Common myeloid progenitor, CD34-positive (primary cell): ENCODE results near the gene ZNF628.

Experiments used
- CTCF ChIA-PET: fragments of 350-600 bp; sonication (Branson Sonifier 250); formaldehyde crosslinking; loops from one replicate; lab custom pipeline; 2021; ENCODE audit warnings: antibody characterized with exemption; lab: Charles Lee
- POLR2A ChIA-PET: fragments of 350-600 bp; sonication (Branson Sonifier 250); formaldehyde crosslinking; loops from one replicate; lab custom pipeline; 2021; ENCODE audit warnings: antibody characterized with exemption; lab: Charles Lee
- DNase-seq, 3 donors: peaks; one replicate each; pipeline versions ENCODE4 v3.0.0 to v3.0.0-alpha.2; 2013
- H3K27ac ChIP-seq, 2 experiments: 1 replicate in 1 of 2; 2 replicates in 1 of 2; pipeline ENCODE4 v1.7.0; 2013; ENCODE audit warnings: inconsistent platforms in 2 of 2, low read length in 2 of 2, mild to moderate bottlenecking in 2 of 2, low read depth in 1 of 2, moderate library complexity in 1 of 2; ENCODE audit not compliant: severe bottlenecking in 2 of 2, insufficient read depth in 1 of 2, poor library complexity in 1 of 2
- H3K27me3 ChIP-seq, 5 experiments: replicated peaks in 2 of 5; 1 replicate in 3 of 5; 2 replicates in 2 of 5; pipeline versions ENCODE4 v1.6.1 to v1.7.0; 2013; ENCODE audit warnings: low read length in 4 of 5, mild to moderate bottlenecking in 2 of 5, moderate library complexity in 2 of 5, inconsistent platforms in 1 of 5; ENCODE audit not compliant: insufficient read depth in 5 of 5, control insufficient read depth in 4 of 5
- H3K36me3 ChIP-seq, 4 experiments: 1 replicate in 2 of 4; 2 replicates in 2 of 4; pipeline versions ENCODE4 v1.6.1 to v1.7.0; 2013; ENCODE audit warnings: low read length in 3 of 4, control low read depth in 1 of 4, mild to moderate bottlenecking in 1 of 4; ENCODE audit not compliant: control insufficient read depth in 4 of 4, insufficient read depth in 4 of 4
- H3K4me1 ChIP-seq, 4 experiments: 1 replicate in 3 of 4; 2 replicates in 1 of 4; pipeline versions ENCODE4 v1.6.1 to v1.7.1; 2013; ENCODE audit warnings: low read length in 3 of 4, mild to moderate bottlenecking in 3 of 4, control low read depth in 1 of 4, inconsistent platforms in 1 of 4, moderate library complexity in 1 of 4; ENCODE audit not compliant: control insufficient read depth in 4 of 4, insufficient read depth in 4 of 4; ENCODE audit errors: control extremely low read depth in 1 of 4
- H3K4me3 ChIP-seq, 7 experiments: 1 replicate in 4 of 7; 2 replicates in 3 of 7; pipeline versions ENCODE4 v1.5.1 to v1.7.0; 2013; ENCODE audit warnings: mild to moderate bottlenecking in 7 of 7, low read length in 6 of 7, moderate library complexity in 6 of 7, inconsistent platforms in 2 of 7, low read depth in 2 of 7, control low read depth in 1 of 7; ENCODE audit not compliant: insufficient read depth in 4 of 7, control insufficient read depth in 1 of 7; ENCODE audit errors: extremely low read depth in 1 of 7
- H3K9me3 ChIP-seq, 5 experiments: 1 replicate in 4 of 5; 2 replicates in 1 of 5; pipeline versions ENCODE4 v1.6.1 to v1.7.1; 2013; ENCODE audit warnings: low read length in 4 of 5, mild to moderate bottlenecking in 2 of 5, inconsistent platforms in 1 of 5, low read depth in 1 of 5, moderate library complexity in 1 of 5; ENCODE audit not compliant: control insufficient read depth in 4 of 5, insufficient read depth in 2 of 5; ENCODE audit errors: control extremely low read depth in 1 of 5
- WGBS: methylation state at CpG from one replicate; pipeline ENCODE4 v1.1.5; 2013; ENCODE audit not compliant: insufficient coverage; 5-methylcytosine and 5-hydroxymethylcytosine counted together

Gene ZNF628

GRCh38 chr19:55483706-55484592 is 7.5 kb downstream of the ZNF628 start:
- ChIA-PET POLR2A (no interaction called here), CTCF (interaction anchor here (1.0 to 2.7 kb wide), 4 partner anchors 13 to 17 kb away, joined by 3 to 12 read pairs (median 6); no protein-coding TSS in a partner anchor)
- no peak overlapping the region for H3K27ac ChIP-seq
- WGBS = 89% methylated on average over 39 of the region's 46 CpGs
- H3K36me3 ChIP-seq = peaks cover 0 to 21% (median 9%) of the 10 kb centered on the region in 4 experiments
- DNase-seq = no peak
- no peaks in the 10 kb centered on the region for H3K27me3 ChIP-seq
- peaks cover 0 to 39% (median 30%) of the 10 kb centered on the region in 4 experiments for H3K4me1 ChIP-seq
- no peaks in the 10 kb centered on the region for H3K9me3 ChIP-seq
- peak overlapping the region in 6 of 7 experiments; percentile 64 to 85 (median 72) for H3K4me3 ChIP-seq

- Histone ChIP-seq H3K27me3 (no peaks in the 10 kb centered on the region), H3K27ac (peak within 1 kb of the TSS in 1 of 2 experiments; percentile 74), H3K4me3 (peak within 1 kb of the TSS; percentile 47 to 85 (median 72)), H3K36me3 (peaks cover 0 to 21% (median 8%) of the 10 kb centered on the region in 4 experiments), H3K9me3 (no peaks in the 10 kb centered on the region), H3K4me1 (peaks cover 0 to 39% (median 30%) of the 10 kb centered on the region in 4 experiments)
- WGBS = under 1% methylated on average over 57 of the region's 78 CpGs
- DNase-seq = peak; percentile 72 to 81 (median 76)
- ChIA-PET CTCF (interaction anchor here (1.0 to 2.7 kb wide), 5 partner anchors 11 to 19 kb away, joined by 3 to 12 read pairs (median 6); no protein-coding TSS in a partner anchor), POLR2A (no interaction called here)
Measured at GRCh38 chr19:55484593-55485438, 8.4 kb downstream of the ZNF628 start, which contains the start of gene NAT14. NAT14 (plus strand) TSS chr19:55485188; CDS start chr19:55485709, 521 bp downstream.

- POLR2A ChIA-PET = no interaction called here
- Histone ChIP-seq H3K4me3 (peak overlapping the region; percentile 47 to 85 (median 72)), H3K27ac (peak overlapping the region in 1 of 2 experiments; percentile 74), H3K9me3 (no peaks in the 10 kb centered on the region), H3K4me1 (peaks cover 0 to 39% (median 30%) of the 10 kb centered on the region in 4 experiments), H3K36me3 (peaks cover 0 to 21% (median 8%) of the 10 kb centered on the region in 4 experiments), H3K27me3 (peaks cover 0 to 3% (median 0%) of the 10 kb centered on the region in 5 experiments)
- no peak for DNase-seq
- CTCF ChIA-PET = interaction anchor here (1.4 to 2.7 kb wide), 4 partner anchors 12 to 19 kb away, joined by 3 to 12 read pairs (median 7); no protein-coding TSS in a partner anchor
- 35% methylated on average over 13 of the region's 18 CpGs for WGBS
Measured at GRCh38 chr19:55485439-55486011, 9.1 kb downstream of the ZNF628 start.

- ChIA-PET POLR2A (interaction anchor here (0.9 to 1.1 kb wide), 3 partner anchors 9 to 79 kb away, joined by 3 to 4 read pairs (median 4); partner anchors contain the start of genes UBE2S and ZNF628), CTCF (interaction anchor here (1.2 to 2.0 kb wide), 7 partner anchors 10 to 19 kb away, joined by 3 to 8 read pairs (median 3); partner anchors contain the start of gene ZNF628)
- H3K9me3 ChIP-seq = no peaks in the 10 kb centered on the region
- no peak overlapping the region for H3K27ac ChIP-seq
- DNase-seq = no peak
- WGBS = 93% methylated on average over 51 of the region's 53 CpGs
- H3K27me3 ChIP-seq = peaks cover 0 to 4% (median 0%) of the 10 kb centered on the region in 5 experiments
- H3K4me1 ChIP-seq = peaks cover 0 to 39% (median 30%) of the 10 kb centered on the region in 4 experiments
- H3K36me3 ChIP-seq = peaks cover 0 to 19% (median 6%) of the 10 kb centered on the region in 4 experiments
- H3K4me3 ChIP-seq = peak overlapping the region in 1 of 7 experiments; percentile 72
Measured at GRCh38 chr19:55486043-55486970, 9.9 kb downstream of the ZNF628 start.

- 79% methylated on average over 15 of the region's 27 CpGs for WGBS
- Histone ChIP-seq H3K27ac (no peak overlapping the region), H3K36me3 (peaks cover 0 to 17% (median 4%) of the 10 kb centered on the region in 4 experiments), H3K9me3 (no peaks in the 10 kb centered on the region), H3K4me3 (no peak overlapping the region), H3K27me3 (peaks cover 0 to 11% (median 2%) of the 10 kb centered on the region in 5 experiments), H3K4me1 (peaks cover 0 to 39% (median 30%) of the 10 kb centered on the region in 4 experiments)
- ChIA-PET POLR2A (interaction anchor here (0.9 to 1.1 kb wide), 3 partner anchors 10 to 80 kb away, joined by 3 to 4 read pairs (median 4); partner anchors contain the start of genes UBE2S and ZNF628), CTCF (interaction anchor here (1.2 to 1.8 kb wide), 5 partner anchors 9 to 20 kb away, joined by 3 to 6 read pairs (median 3); partner anchors contain the start of gene ZNF628)
- no peak for DNase-seq
Measured at GRCh38 chr19:55486971-55487923, 10.8 kb downstream of the ZNF628 start.
